Measurements from ENCODE around the gene FAM53B.

The FAM53B gene

DNA sequence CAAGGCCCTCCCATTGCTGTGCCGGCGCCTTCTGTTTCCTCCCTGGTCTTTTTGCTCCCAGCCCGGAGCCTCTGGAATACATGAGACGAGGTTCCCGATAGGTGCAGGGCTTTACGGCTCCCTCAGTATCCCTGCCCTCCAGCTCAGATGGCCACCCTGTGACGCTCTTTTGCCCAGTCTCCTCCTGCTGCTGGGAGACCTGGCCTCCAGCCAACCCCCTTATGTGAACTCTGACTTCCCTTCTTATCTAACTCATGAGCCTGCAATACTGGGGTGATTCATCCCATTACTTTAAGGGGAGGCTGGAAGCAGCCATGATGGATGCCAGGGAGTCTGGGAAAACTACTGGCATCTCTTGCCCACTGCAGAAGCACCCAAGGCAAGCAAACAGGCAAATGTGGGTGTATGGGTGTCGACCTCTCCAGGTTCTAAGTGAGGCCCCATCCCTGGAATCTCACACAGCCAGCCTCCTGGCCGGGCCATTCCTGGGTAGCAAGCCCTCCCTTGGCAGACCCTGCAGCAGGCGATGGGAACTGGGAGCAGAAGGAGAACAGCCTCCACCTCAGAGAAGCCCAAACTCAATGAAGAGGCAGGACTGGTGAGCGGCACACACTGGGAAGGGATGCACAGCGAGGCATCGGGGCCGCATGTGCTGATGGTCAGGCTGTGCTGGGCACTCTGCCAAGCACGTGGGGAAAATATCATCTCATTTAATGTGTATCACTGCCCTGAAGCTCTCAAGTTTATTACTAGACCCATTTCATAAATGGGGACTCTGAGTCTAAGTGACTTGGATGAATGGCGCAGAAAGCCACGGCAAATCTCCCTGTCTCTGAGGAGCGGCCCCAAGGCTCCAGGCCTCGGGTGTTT lies 97.5 kb downstream of the FAM53B start:
- no peak for DNase-seq (ENCODE audit: low read depth in 2 of 2)

DNA sequence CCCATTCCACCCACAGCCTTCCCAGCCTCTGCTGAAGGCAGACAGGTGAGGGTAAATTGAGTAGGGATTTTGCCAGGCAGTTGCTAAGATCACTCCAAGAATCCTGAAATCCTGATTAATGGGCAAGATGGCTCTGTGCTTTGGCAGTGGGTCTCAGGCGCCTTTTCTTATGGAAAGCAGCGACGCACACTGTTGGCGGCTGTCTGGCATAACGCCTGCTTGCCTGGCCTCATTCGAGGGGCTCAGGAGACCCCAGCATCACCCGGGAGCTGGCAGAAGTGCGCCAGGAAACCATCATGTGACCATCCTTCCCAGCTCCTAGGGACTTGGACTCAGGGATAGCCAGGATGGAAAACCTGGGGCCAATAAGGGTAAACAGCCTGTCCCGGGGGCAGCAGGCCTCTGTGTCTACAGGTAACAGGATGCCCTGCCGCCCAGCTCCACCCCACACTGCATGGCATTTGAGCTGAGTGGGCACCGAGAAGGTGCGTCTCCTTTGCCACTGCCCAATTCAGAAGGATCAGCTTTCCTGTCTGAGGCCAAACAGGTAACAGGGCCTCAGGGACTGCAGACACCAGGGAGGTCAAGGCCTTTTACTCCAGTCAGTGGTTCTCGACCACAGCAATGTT lies 98.6 kb downstream of the FAM53B start:
- DNase-seq (ENCODE audit: low read depth in 2 of 2) = no peak

- DNase-seq (ENCODE audit: low read depth in 2 of 2) = no peak
These were observed 99.3 kb downstream of the FAM53B start for GRCh38 chr10:124644771-124645415.

GRCh38 chr10:124644236-124644635 lies 99.9 kb downstream of the FAM53B start:
- no peak for DNase-seq (ENCODE audit: low read depth in 2 of 2)

DNA sequence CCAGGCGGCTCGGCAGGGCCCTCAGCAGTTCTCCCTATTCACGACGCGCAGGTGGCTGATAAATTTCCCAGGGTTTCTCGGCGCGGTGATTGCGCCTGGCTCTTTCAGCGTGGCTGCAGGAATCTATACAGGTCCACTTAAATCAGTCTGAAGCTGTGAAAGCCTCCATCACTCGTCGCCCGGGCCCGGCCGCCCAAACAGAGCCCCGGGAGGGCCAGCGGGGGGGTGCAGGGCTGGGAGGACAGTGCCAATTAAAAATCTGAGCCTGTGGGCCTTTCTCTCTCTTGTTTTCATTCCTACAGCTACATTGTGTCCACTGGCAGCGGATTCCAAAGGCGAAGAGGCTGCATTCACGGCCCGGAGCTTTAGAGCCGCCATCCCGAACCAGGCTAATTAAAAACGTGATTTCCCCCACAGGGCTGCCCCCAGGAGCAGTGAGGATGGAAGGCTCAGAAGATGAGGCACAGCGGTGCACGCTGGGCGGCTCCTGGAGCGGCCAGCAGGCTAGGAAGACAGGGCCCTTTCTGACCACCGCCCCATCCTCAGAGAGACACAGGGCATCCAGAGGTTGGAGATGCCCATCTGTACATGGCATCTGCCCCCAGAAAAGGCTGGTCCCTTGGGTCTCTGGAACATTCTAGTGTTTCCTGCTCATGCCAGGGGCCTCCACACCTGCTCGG lies 100.7 kb downstream of the FAM53B start:
- no peak for DNase-seq (ENCODE audit: low read depth in 2 of 2)

- no peak for DNase-seq (ENCODE audit: low read depth in 2 of 2)
These were observed 102.0 kb downstream of the FAM53B start for GRCh38 chr10:124642088-124642710.

DNA sequence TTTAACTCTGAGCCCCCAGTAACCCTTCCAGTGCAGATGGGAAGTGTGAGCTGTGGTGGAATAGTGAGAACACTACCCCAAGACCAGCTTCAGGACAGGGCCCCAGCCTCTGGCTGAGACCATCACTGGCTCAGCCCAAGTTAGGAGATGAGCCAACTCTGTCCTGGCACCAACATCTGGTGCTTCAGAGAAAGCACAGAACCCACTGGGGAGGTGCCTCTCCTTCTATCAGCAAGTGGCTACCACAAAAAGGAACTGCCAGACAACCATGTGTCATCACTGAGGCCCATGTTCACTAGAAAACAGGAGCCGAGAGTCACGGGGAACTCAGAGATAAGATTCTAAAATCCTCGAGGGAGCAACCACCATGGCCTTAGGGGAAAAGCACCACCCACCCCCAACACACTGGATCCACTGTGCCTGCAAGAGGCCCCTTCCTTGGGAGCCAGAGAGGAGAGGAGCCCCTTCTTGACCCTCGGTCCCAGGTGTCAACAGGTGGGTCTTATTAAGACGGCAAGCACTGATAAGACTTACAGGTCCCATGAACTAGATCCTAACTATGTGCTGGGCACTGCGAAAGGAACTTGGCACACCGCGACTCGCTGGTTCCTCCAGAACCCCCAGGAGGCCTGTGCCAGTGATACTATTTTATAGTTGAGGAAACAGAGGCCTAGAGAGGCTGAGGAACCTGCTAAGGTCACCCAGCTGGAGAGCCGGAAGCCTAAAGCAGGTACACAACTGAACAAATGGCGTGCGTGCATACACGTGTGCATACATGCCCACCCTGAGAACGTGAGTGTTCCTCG lies 102.7 kb downstream of the FAM53B start:
- DNase-seq (ENCODE audit: low read depth in 2 of 2) = peak in 1 of 2 donors; percentile 28

DNA sequence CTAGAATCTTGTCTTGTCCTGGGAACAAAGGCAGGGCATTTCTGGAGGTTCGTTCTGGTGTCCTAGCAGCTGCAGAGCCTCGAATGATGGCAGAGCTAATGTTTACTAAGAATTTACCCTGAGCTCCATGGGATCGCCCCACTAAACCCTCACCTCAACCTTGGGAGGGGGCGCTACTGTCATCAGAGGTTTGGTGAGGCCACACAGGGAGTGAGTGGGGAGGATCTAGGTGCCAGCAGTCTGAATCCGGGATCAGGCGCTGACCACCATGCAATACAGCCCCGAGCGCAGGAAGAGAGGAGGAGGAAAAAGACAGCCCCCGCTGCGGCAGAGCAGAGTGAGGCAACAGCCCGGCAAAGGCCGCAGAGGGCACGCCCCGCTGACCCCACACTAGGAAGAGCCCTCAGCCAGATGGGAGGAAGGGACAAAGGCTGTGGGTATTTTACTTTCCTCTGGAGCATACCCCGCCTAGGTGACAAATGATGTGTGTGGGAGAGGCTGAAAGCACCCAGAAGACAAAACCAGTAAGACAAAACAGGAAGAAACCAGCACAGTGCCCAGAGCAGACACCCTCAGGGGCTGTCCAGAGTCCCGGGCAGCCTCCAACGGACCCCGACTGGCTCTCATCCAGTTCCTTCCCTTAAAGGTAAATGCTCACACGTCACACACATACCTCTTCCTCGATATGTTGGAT lies 103.5 kb downstream of the FAM53B start:
- DNase-seq (ENCODE audit: low read depth in 2 of 2) = no peak

GRCh38 chr10:124640056-124640455 lies 104.1 kb downstream of the FAM53B start:
- no peak for DNase-seq (ENCODE audit: low read depth in 2 of 2)

GRCh38 chr10:124639646-124640045 lies 104.5 kb downstream of the FAM53B start:
- DNase-seq (ENCODE audit: low read depth in 2 of 2) = no peak

GRCh38 chr10:124639206-124639605 lies 105.0 kb downstream of the FAM53B start:
- no peak for DNase-seq (ENCODE audit: low read depth in 2 of 2)

- DNase-seq (ENCODE audit: low read depth in 2 of 2) = no peak
These were observed 106.4 kb downstream of the FAM53B start for GRCh38 chr10:124637746-124638145.

DNA sequence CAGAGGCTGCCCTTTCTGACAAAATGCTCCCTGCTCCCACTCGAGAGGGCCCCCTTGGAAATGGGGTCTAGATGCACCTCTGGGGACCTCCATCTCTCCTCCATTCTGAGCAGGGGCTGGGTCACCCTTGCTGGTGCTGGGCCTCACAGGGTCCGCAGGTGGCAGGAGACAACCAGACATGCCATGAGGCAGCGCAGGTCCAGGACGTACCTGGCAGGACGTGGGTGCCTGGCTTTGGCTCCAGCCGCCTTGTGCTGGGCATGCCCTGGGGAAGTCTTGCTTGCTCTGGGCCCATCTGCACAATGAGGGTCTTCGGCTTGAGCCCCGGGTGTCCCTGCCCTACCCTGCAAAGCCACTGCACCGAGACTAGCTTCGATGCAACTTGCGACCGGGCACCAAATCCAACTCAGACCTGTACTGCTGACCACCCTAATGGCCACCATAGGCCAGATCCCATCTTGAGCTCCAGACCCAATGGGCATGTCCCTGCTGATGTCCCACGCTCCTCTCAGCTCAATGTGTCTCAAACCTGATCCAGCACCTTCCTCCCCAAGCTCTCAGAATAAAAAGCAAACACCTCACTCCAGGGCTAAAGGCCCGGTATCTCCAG lies 107.0 kb downstream of the FAM53B start:
- DNase-seq (ENCODE audit: low read depth in 2 of 2) = no peak

- DNase-seq (ENCODE audit: low read depth in 2 of 2) = no peak
These were observed 107.7 kb downstream of the FAM53B start for GRCh38 chr10:124636271-124636995.

DNA sequence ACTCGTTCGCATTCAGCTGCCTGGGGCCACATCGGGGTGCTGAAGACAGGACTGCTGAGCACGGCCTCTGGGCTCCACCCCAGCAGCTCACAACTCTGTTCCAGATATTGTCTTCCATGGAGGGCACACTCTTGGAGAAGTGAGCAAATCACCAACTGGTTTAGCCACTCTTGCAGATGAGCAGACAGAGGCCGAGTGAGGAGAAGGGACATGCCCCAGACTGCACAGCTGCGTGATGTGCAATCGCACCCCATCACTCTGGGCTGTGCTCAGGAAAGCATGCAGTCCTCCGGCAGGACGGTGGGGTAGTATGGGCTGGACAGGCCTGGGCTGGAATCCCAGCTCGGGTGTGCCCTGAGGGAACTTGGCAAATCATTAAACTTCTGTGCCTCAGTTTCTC lies 111.6 kb downstream of the FAM53B start:
- no peak for DNase-seq (ENCODE audit: low read depth in 2 of 2)

GRCh38 chr10:124632064-124632531 lies 112.1 kb downstream of the FAM53B start:
- no peak for DNase-seq (ENCODE audit: low read depth in 2 of 2)

DNA sequence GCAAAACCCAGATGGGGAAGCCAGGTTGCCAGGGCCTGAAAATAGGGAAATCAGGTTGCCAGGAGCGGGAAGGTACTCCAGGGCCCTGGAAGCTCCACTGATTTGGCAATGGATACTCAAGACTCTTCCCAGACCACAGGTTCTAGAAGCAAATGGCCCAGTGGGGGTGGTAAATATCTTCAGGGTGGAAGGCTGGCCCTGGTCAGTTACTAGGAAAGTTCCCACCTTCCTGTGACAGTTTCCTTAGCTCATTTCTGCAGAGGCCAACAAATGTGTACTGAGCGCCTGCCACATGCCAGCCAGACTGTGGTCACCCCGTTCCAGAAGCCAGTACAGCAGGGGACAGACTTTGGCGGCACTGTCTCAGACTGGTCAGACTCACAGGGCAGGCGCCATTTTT lies 113.6 kb downstream of the FAM53B start:
- DNase-seq (ENCODE audit: low read depth in 2 of 2) = no peak

DNA sequence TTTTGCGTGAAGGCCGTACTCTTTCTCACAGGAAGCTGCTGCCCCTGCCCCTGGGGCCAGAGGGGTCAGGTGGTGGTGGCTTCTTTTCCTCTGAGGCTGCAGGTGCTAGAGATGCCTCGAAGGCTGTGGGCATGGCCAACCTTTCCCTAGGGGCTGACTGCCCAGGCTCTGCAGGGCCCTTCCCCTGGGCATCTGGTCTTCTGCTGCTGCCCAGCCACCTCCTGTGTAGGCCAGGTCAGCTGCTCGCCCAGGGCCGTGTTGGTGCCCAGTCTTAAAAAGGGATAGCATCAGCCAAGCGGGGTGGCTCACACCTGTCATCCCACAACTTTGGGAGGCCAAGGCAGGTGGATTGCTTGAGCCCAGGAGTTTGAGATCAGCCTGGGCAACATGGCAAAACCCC lies 114.3 kb downstream of the FAM53B start:
- DNase-seq (ENCODE audit: low read depth in 2 of 2) = no peak

DNA sequence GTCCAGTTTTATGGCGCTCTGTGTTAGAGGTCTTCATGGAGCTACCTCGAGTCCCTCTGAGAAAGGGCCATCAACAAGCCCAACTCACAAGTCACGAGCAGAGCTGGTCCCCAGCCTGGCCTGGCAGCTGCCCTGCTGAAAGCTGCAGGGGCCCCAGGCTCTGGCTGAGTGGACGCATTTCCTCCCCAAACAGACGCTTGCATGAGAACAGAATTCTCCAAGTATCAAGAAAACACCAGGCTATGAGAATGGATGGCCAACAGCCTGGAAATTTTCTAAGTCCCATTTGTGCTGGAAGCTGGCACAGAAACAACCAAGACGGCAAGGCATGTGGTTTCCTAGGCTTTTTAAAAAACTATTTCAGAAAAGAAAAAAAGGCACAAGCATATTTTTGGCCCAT lies 114.8 kb downstream of the FAM53B start:
- DNase-seq (ENCODE audit: low read depth in 2 of 2) = no peak

Measured in activated CD8-positive, alpha-beta memory T cell treated with anti-CD3 and anti-CD28 coated beads for 4 hours (primary cell).